ENCODE measurements around the gene PLCH1. TPM values are rescaled to one million over a fixed set of nuclear protein-coding genes. Genes with fewer than 3 reads are reported as not detected.

The PLCH1 gene
- total RNA-seq, 1 experiment from 2014 or later: 5.2 TPM

- DNase-seq: peak; percentile 3
- Histone ChIP-seq H3K36me3 (replicated peaks; ENCODE audit: control insufficient read depth, insufficient read depth, low read length) (no peaks in the 10 kb centered on the region), H3K27me3 (ENCODE audit: control insufficient read depth, insufficient read depth, low read length) (peaks cover 9% of the 10 kb centered on the region; the same call in 1 of the 2 replicates), H3K4me3 (ENCODE audit: insufficient read depth, low read depth, low read length) (no peak overlapping the region)
Observed at GRCh38 chr3:155356594-155357370, 388.1 kb downstream of the PLCH1 start.

- no peaks in the 10 kb centered on the region for H3K36me3 ChIP-seq (replicated peaks; ENCODE audit: control insufficient read depth, insufficient read depth, low read length)
- DNase-seq: no peak
- H3K4me3 ChIP-seq (ENCODE audit: insufficient read depth, low read depth, low read length): no peak overlapping the region
- peaks cover 2% of the 10 kb centered on the region; the same call in 1 of the 2 replicates for H3K27me3 ChIP-seq (ENCODE audit: control insufficient read depth, insufficient read depth, low read length)
Observed at GRCh38 chr3:155354658-155355057, 390.2 kb downstream of the PLCH1 start.

GRCh38 chr3:155352900-155353490 lies 391.9 kb downstream of the PLCH1 start:
- H3K27me3 ChIP-seq (ENCODE audit: control insufficient read depth, insufficient read depth, low read length): peaks cover 2% of the 10 kb centered on the region; the same call in 1 of the 2 replicates
- H3K4me3 ChIP-seq (ENCODE audit: insufficient read depth, low read depth, low read length): no peak overlapping the region
- DNase-seq: no peak

GRCh38 chr3:155350571-155350970 lies 394.3 kb downstream of the PLCH1 start:
- DNase-seq: no peak
- H3K27me3 ChIP-seq (ENCODE audit: control insufficient read depth, insufficient read depth, low read length): no peaks in the 10 kb centered on the region
- no peak overlapping the region for H3K4me3 ChIP-seq (ENCODE audit: insufficient read depth, low read depth, low read length)
- H3K36me3 ChIP-seq (replicated peaks; ENCODE audit: control insufficient read depth, insufficient read depth, low read length): no peaks in the 10 kb centered on the region

More at GRCh38 chr3:155352900-155353490, 391.9 kb downstream of the PLCH1 start:
- H3K36me3 ChIP-seq (replicated peaks; ENCODE audit: control insufficient read depth, insufficient read depth, low read length): no peaks in the 10 kb centered on the region

- no peak overlapping the region for H3K4me3 ChIP-seq (ENCODE audit: insufficient read depth, low read depth, low read length)
- no peak for DNase-seq
- no peaks in the 10 kb centered on the region for H3K36me3 ChIP-seq (replicated peaks; ENCODE audit: control insufficient read depth, insufficient read depth, low read length)
- H3K27me3 ChIP-seq (ENCODE audit: control insufficient read depth, insufficient read depth, low read length): no peaks in the 10 kb centered on the region
Observed at GRCh38 chr3:155347901-155348300, 397.0 kb downstream of the PLCH1 start.

- no peak for DNase-seq
- Histone ChIP-seq H3K27me3 (ENCODE audit: control insufficient read depth, insufficient read depth, low read length) (no peaks in the 10 kb centered on the region), H3K36me3 (replicated peaks; ENCODE audit: control insufficient read depth, insufficient read depth, low read length) (no peaks in the 10 kb centered on the region), H3K4me3 (ENCODE audit: insufficient read depth, low read depth, low read length) (no peak overlapping the region)
Observed at GRCh38 chr3:155342344-155342743, 402.5 kb downstream of the PLCH1 start.

GRCh38 chr3:155339052-155339451 lies 405.8 kb downstream of the PLCH1 start:
- no peaks in the 10 kb centered on the region for H3K36me3 ChIP-seq (replicated peaks; ENCODE audit: control insufficient read depth, insufficient read depth, low read length)
- no peaks in the 10 kb centered on the region for H3K27me3 ChIP-seq (ENCODE audit: control insufficient read depth, insufficient read depth, low read length)
- no peak overlapping the region for H3K4me3 ChIP-seq (ENCODE audit: insufficient read depth, low read depth, low read length)
- DNase-seq: no peak

GRCh38 chr3:155335724-155336354 lies 409.0 kb downstream of the PLCH1 start:
- no peaks in the 10 kb centered on the region for H3K27me3 ChIP-seq (ENCODE audit: control insufficient read depth, insufficient read depth, low read length)
- no peak overlapping the region for H3K4me3 ChIP-seq (ENCODE audit: insufficient read depth, low read depth, low read length)
- no peak for DNase-seq
- H3K36me3 ChIP-seq (replicated peaks; ENCODE audit: control insufficient read depth, insufficient read depth, low read length): no peaks in the 10 kb centered on the region

GRCh38 chr3:155334914-155335723 lies 409.8 kb downstream of the PLCH1 start:
- Histone ChIP-seq H3K27me3 (ENCODE audit: control insufficient read depth, insufficient read depth, low read length) (no peaks in the 10 kb centered on the region), H3K36me3 (replicated peaks; ENCODE audit: control insufficient read depth, insufficient read depth, low read length) (no peaks in the 10 kb centered on the region), H3K4me3 (ENCODE audit: insufficient read depth, low read depth, low read length) (no peak overlapping the region)
- no peak for DNase-seq

- Histone ChIP-seq H3K4me3 (ENCODE audit: insufficient read depth, low read depth, low read length) (no peak overlapping the region), H3K27me3 (ENCODE audit: control insufficient read depth, insufficient read depth, low read length) (no peaks in the 10 kb centered on the region), H3K36me3 (replicated peaks; ENCODE audit: control insufficient read depth, insufficient read depth, low read length) (no peaks in the 10 kb centered on the region)
- no peak for DNase-seq
Observed at GRCh38 chr3:155334215-155334913, 410.5 kb downstream of the PLCH1 start.

GRCh38 chr3:155332716-155333115 lies 412.2 kb downstream of the PLCH1 start:
- H3K36me3 ChIP-seq (replicated peaks; ENCODE audit: control insufficient read depth, insufficient read depth, low read length): no peaks in the 10 kb centered on the region
- H3K27me3 ChIP-seq (ENCODE audit: control insufficient read depth, insufficient read depth, low read length): no peaks in the 10 kb centered on the region
- no peak overlapping the region for H3K4me3 ChIP-seq (ENCODE audit: insufficient read depth, low read depth, low read length)
- DNase-seq: no peak

- Histone ChIP-seq H3K27me3 (ENCODE audit: control insufficient read depth, insufficient read depth, low read length) (no peaks in the 10 kb centered on the region), H3K4me3 (ENCODE audit: insufficient read depth, low read depth, low read length) (no peak overlapping the region), H3K36me3 (replicated peaks; ENCODE audit: control insufficient read depth, insufficient read depth, low read length) (no peaks in the 10 kb centered on the region)
- no peak for DNase-seq
Observed at GRCh38 chr3:155331078-155331477, 413.8 kb downstream of the PLCH1 start.

- no peak overlapping the region for H3K4me3 ChIP-seq (ENCODE audit: insufficient read depth, low read depth, low read length)
- no peaks in the 10 kb centered on the region for H3K36me3 ChIP-seq (replicated peaks; ENCODE audit: control insufficient read depth, insufficient read depth, low read length)
- H3K27me3 ChIP-seq (ENCODE audit: control insufficient read depth, insufficient read depth, low read length): no peaks in the 10 kb centered on the region
- DNase-seq: no peak
Observed at GRCh38 chr3:155330370-155330769, 414.5 kb downstream of the PLCH1 start.

GRCh38 chr3:155329513-155330048 lies 415.3 kb downstream of the PLCH1 start:
- no peak overlapping the region for H3K4me3 ChIP-seq (ENCODE audit: insufficient read depth, low read depth, low read length)
- no peak for DNase-seq
- H3K27me3 ChIP-seq (ENCODE audit: control insufficient read depth, insufficient read depth, low read length): no peaks in the 10 kb centered on the region
- H3K36me3 ChIP-seq (replicated peaks; ENCODE audit: control insufficient read depth, insufficient read depth, low read length): no peaks in the 10 kb centered on the region
